ENCODE data around the gene LRRC40.

- TF ChIP-seq, protein P1, sequence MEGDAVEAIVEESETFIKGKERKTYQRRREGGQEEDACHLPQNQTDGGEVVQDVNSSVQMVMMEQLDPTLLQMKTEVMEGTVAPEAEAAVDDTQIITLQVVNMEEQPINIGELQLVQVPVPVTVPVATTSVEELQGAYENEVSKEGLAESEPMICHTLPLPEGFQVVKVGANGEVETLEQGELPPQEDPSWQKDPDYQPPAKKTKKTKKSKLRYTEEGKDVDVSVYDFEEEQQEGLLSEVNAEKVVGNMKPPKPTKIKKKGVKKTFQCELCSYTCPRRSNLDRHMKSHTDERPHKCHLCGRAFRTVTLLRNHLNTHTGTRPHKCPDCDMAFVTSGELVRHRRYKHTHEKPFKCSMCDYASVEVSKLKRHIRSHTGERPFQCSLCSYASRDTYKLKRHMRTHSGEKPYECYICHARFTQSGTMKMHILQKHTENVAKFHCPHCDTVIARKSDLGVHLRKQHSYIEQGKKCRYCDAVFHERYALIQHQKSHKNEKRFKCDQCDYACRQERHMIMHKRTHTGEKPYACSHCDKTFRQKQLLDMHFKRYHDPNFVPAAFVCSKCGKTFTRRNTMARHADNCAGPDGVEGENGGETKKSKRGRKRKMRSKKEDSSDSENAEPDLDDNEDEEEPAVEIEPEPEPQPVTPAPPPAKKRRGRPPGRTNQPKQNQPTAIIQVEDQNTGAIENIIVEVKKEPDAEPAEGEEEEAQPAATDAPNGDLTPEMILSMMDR (IDR thresholded peaks at IDR 0.05 in 2 of 3, conservative IDR thresholded peaks at IDR 0.05 in 1 of 3; ENCODE audit: insufficient read depth in 2 of 3, low read depth in 1 of 3, low read length in 3 of 3), result no peak
- TF ChIP-seq MYNN (IDR thresholded peaks at IDR 0.05), result no peak
- no peak for TF ChIP-seq MYNN (CRISPR knock-in tag; IDR thresholded peaks at IDR 0.05)
- TF ChIP-seq ZBTB49 (CRISPR knock-in tag; IDR thresholded peaks at IDR 0.05; ENCODE audit: borderline replicate concordance), result no peak
- TF ChIP-seq PTTG1 (tag; IDR thresholded peaks at IDR 0.05; ENCODE audit: low read depth), result no peak
- TF ChIP-seq HDAC2 (IDR thresholded peaks at IDR 0.05), result no peak
Measured at GRCh38 chr1:70224954-70225353, 19.6 kb upstream of the LRRC40 start.
